Endothelial cell of umbilical vein (primary cell): Measurements from ENCODE around the gene TMC4.

Experiments used
- CTCF ChIP-seq, 2 donors: IDR thresholded peaks; 1 replicate in 1 of 2; 2 replicates in 1 of 2; pipeline ENCODE4 v1.5.1; 2011; ENCODE audit warnings: low read length in 2 of 2, mild to moderate bottlenecking in 2 of 2, moderate library complexity in 2 of 2, control low read depth in 1 of 2, inconsistent platforms in 1 of 2, low read depth in 1 of 2; ENCODE audit not compliant: insufficient read depth in 1 of 2; ENCODE audit errors: extremely low read depth in 1 of 2
- EZH2 ChIP-seq: IDR thresholded peaks from 2 replicates; pipeline ENCODE4 v1.6.1; 2012; ENCODE audit warnings: borderline replicate concordance, low read depth, mild to moderate bottlenecking, moderate library complexity, low read length, inconsistent platforms; ENCODE audit not compliant: severe bottlenecking
- FOS ChIP-seq: IDR thresholded peaks from 2 replicates; pipeline ENCODE4 v1.6.1; 2011; ENCODE audit warnings: mild to moderate bottlenecking, low read length, moderate library complexity, borderline replicate concordance; ENCODE audit not compliant: insufficient read depth
- POLR2A ChIP-seq: IDR thresholded peaks from 2 replicates; pipeline ENCODE4 v1.6.1; 2012; ENCODE audit warnings: low read depth, mild to moderate bottlenecking, control low read depth, low read length
- POLR2AphosphoS5 ChIP-seq: IDR thresholded peaks from 2 replicates; pipeline ENCODE4 v1.6.1; 2012; ENCODE audit warnings: low read depth, mild to moderate bottlenecking, control low read depth, low read length, moderate library complexity; ENCODE audit not compliant: insufficient read depth

GRCh38 chr19:54206831-54207177 is 33.8 kb upstream of the TMC4 start:
- TF ChIP-seq CTCF (IDR thresholded peaks at IDR 0.05; ENCODE audit: extremely low read depth in 1 of 2, insufficient read depth in 1 of 2, low read depth in 1 of 2, low read length in 2 of 2) (no peak), POLR2AphosphoS5 (no peak), POLR2A (no peak), EZH2 (no peak), FOS (no peak)
